Measurements from ENCODE around the gene ADORA2A. TPM values are rescaled to one million over a fixed set of nuclear protein-coding genes. Genes with fewer than 3 reads are reported as not detected.

The ADORA2A gene
- total RNA-seq, 2 experiments from 2014 or later = 45.1 to 45.2 TPM

DNA sequence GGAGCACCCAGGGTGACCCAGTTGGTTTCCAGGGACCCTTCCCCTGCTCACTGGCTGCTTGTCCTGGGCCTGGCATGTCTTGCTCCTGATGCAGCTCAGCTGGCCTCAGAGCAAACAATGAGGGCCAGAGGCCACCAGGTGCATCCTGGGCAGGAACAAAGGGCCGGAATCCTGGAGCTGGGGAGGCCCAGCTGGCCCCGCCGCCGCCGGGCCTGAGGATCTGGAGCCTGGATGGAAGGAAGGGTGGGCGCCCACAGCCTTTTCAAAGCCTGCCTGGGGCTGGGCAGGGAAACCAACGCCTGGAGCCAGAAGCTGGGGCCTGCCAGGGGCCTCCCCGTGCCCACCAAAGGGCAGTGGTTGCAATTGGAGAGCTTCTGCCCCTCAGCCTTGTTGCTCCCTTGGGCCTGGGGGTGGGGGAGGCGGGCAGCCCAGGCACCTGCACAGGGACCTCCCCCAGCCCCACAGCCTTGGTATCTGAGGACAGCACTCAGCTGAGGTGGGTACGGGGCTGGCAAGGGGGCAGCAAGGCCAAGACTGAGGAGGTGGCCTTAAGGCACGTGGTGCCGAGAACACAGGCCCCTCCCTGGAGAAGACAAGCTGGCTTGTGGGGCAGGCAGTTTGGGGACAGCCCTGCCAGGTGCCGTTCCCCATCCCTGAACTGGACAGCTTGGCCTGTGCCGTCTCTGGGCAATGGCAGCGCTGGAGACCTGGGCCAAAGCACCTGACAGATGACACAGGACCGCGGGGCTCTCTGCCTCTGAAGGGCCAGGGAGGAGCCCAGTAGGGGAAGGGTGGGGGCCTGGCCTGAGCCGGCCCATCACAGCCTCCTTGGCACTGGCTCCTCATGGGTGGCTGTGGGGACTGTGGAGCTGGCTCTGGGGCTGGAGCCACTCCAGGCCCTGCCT is 7.1 kb upstream of the ADORA2A start:
- peaks cover 9% of the 10 kb centered on the region for H3K4me1 Mint-ChIP-seq
- no peaks in the 10 kb centered on the region for H3K9me3 Mint-ChIP-seq
- H3K27me3 Mint-ChIP-seq = no peaks in the 10 kb centered on the region
- no peak overlapping the region for H3K4me3 Mint-ChIP-seq
- DNase-seq = no peak
- H3K27ac Mint-ChIP-seq = no peak overlapping the region
- no peaks in the 10 kb centered on the region for H3K36me3 Mint-ChIP-seq

DNA sequence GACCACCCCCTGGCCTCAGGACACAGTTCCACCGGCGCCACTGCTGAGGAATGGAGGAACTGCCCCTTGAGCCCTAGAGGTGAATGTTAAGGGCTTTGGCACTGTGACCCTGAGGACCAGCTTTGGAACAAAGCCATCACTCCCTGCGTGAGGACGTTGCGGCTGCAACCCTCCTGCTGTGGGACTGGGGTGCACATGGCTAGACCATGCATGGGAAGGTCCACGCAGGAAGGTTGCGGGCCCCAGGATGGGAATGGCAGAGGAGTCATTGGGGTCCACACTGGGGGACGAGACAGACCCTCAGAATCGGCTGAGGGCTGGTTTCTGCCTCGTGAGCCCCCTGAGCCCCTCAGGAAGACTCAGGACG is 6.4 kb upstream of the ADORA2A start:
- DNase-seq = no peak
- peaks cover 2% of the 10 kb centered on the region for H3K36me3 Mint-ChIP-seq
- peaks cover 15% of the 10 kb centered on the region for H3K4me1 Mint-ChIP-seq
- no peak overlapping the region for H3K27ac Mint-ChIP-seq
- no peak overlapping the region for H3K4me3 Mint-ChIP-seq
- H3K9me3 Mint-ChIP-seq = no peaks in the 10 kb centered on the region
- H3K27me3 Mint-ChIP-seq = no peaks in the 10 kb centered on the region

DNA sequence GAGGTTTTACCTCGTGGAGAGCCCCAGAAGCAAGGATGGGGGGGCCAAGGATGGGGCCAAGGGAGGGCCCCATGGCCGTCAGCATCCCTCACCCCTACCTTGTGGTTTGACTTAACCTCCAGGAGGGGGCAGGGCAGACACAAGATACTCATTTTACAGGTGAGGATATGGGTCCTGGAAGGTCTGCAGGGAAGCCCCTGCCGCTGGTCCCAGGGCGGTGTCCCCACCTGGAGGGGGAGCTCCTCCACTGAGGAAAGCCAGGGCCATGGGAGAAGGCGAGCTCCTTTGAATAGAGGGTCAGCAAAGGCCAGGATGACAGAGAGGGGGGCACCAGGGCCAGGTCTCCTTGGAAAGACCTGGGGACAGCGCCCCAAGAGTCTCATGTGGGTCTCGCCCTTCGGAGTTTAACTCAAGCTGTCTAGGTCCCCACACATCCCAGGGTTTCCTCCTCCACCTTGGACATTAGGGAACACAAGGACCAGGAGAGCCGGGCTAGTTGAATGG is 5.9 kb upstream of the ADORA2A start:
- Mint-ChIP-seq H3K4me1 (peaks cover 21% of the 10 kb centered on the region), H3K27ac (no peak overlapping the region), H3K4me3 (no peak overlapping the region), H3K27me3 (no peaks in the 10 kb centered on the region), H3K36me3 (peaks cover 2% of the 10 kb centered on the region), H3K9me3 (no peaks in the 10 kb centered on the region)
- no peak for DNase-seq

DNA sequence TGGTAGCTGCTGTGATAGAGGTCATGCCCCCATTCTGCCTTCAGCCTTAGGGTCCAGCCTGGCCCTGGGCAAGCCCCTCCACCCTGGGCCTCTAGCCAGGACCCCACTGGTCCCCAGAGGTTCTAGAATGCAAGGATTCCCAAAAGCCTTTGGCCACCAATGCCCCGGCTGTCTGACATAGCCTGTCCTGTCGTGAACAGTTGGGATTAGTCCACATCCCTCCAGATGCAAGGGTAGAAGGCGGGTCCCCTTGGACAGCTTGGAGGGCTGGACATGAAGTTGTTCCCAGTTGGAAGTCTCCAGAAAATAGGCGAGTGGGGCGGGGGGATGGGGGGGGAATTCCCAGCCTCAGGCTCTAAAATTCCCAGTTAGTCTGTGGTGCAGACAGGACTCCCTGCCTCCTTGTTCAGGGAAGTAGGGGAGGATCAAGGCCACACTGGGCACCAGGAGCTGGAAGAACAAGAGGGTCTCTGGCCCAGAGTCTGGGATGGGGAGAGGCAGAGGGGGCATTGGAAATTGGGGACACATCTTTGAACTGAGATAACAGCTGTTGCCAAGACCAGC is 5.2 kb upstream of the ADORA2A start:
- Mint-ChIP-seq H3K9me3 (no peaks in the 10 kb centered on the region), H3K4me3 (peak overlapping the region; percentile 53), H3K27me3 (no peaks in the 10 kb centered on the region), H3K27ac (no peak overlapping the region), H3K36me3 (peaks cover 2% of the 10 kb centered on the region), H3K4me1 (peaks cover 25% of the 10 kb centered on the region)
- no peak for DNase-seq

DNA sequence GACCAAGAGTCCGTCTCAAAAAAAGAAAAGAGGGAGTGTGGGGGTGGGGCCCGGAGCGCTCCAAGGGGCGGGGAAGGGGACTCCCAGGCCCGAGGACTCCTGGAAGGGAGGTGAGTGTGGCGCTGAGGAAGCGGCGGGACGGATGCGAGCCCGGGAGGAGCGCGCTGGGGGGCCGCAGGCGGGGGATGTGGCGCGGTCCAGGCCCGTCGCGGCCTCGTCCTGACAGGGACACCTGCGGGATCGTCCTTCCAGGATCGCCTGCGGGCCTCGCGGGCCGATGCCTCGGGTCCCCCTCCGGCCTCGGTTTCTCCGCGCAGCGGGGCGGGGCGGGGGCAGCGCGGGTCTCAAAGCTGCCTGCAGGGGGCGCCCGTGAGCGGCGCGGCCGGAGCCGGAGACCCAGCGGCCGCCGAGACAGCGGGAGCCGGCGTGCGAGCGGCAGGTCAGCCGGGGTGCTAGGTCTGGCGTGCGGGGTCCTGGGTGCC is 3.8 kb upstream of the ADORA2A start:
- H3K4me3 Mint-ChIP-seq = peak overlapping the region; percentile 82
- peaks cover 10% of the 10 kb centered on the region for H3K36me3 Mint-ChIP-seq
- H3K4me1 Mint-ChIP-seq = peaks cover 29% of the 10 kb centered on the region
- H3K27me3 Mint-ChIP-seq = no peaks in the 10 kb centered on the region
- no peaks in the 10 kb centered on the region for H3K9me3 Mint-ChIP-seq
- H3K27ac Mint-ChIP-seq = peak overlapping the region; percentile 60
- DNase-seq = peak; percentile 76

DNA sequence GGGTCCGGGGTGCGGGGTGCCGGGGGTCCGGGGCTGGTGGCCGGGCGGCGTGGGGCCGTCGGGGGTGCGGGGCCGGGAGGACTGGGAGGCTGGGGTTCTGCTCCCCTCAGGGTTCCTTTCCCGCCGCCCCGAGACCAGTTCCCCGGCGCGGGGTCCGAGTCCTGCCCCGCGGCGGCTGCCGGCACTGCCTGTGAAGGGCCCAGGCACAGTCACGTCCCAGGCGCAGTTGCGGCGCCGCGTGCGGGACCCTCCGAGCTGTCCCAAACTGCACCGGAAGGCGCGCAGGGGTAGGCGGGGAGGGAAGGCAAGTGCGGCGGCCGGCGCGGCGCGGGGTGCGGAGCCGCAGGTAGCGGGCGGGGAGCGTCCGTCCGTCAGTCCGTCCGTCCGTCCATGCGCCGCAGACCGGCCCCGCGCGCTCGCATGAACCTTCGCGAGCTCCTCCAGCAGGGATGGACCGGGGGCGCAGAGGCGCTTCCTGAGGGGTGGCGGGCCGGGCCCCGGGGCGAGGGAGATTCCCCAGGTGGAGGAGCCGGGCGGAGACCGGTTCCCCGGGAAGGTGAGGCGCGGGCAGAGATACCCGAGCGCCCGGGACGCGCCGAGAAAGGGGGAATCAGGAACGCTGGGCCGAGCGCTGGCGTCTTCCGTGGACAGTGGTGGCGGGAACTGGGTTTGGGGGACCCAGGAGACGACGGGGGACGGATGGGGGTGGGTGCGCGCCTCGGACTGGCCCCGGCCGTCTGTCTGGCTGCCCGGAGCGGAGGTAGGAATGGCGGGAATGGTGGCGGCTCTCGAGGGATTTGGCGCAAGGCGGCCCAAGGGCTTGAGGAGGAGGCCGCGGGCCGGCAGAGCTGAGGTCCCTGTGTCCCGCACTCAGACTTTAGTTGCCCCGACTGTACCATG is 3.1 kb upstream of the ADORA2A start:
- peak; percentile 62 for DNase-seq
- Mint-ChIP-seq H3K27ac (peak overlapping the region; percentile 68), H3K27me3 (no peaks in the 10 kb centered on the region), H3K4me3 (peak overlapping the region; percentile 82), H3K4me1 (peaks cover 32% of the 10 kb centered on the region), H3K9me3 (no peaks in the 10 kb centered on the region), H3K36me3 (peaks cover 16% of the 10 kb centered on the region)

DNA sequence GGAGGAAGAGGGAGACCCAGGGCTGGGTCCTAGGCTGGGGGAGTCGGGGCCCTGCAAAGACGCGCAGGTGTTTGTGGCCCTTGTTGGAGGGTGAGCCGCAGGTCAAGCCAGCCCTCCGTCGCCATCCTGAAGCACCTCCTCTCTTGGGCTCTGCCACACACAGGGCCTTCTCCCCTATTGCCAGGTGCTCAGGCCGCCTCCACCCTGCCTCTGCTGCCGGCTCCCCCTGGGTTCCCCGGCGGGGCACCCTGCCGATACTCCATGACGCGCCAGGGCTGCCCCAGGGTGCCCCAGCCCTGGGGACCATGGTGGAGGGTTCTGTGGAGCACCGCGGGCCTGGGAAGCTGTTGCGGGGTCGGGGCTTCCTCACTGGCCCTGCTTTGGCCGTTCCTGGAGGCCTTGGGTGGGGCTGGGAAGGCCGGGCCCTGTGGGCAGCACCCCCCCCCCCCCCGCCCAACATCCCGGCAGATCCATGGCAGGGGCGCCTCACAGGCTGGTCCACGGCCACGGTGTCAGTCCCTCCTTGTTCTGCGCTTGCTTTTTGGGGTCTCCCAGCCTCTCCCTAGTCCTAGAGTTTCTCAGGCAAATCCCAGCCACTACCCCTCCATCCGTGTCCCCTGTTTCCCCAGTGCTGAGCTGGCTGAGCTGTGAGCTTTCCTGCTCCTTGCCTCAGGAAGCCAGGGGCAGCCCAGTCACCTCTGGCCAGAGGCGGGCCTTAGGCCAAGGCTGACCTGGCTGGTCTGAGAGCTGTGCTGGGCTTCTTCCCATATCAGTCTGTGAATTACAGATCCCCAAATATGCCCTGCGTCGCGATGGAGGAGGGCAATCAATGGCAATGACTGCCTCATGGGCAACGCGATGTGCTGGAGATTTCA is 2.3 kb upstream of the ADORA2A start:
- Mint-ChIP-seq H3K27ac (peak overlapping the region; percentile 94), H3K9me3 (no peaks in the 10 kb centered on the region), H3K36me3 (peaks cover 21% of the 10 kb centered on the region), H3K27me3 (no peaks in the 10 kb centered on the region), H3K4me1 (peaks cover 41% of the 10 kb centered on the region), H3K4me3 (peak overlapping the region; percentile 87)
- no peak for DNase-seq

DNA sequence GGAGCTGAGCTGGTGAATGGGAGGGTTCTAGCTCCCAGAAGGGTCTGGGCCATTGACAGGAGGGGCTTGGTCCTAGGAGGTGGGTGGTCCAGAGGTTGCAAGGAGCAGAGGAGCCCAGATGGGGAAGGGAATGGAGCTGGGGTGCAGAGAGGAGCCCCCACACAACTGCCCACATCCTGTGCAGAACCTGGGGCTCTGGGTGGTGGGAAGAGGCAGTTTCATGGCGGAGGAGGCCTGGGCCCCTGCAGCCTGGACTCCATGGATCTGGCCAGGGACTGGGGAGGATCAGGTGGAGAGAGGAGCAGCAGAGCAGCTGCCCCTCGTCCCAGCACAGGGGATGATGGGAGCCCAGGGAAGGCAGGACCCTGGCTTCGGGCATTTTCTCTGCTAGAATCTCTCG is 963 bp upstream of the ADORA2A start:
- no peak for DNase-seq

DNA sequence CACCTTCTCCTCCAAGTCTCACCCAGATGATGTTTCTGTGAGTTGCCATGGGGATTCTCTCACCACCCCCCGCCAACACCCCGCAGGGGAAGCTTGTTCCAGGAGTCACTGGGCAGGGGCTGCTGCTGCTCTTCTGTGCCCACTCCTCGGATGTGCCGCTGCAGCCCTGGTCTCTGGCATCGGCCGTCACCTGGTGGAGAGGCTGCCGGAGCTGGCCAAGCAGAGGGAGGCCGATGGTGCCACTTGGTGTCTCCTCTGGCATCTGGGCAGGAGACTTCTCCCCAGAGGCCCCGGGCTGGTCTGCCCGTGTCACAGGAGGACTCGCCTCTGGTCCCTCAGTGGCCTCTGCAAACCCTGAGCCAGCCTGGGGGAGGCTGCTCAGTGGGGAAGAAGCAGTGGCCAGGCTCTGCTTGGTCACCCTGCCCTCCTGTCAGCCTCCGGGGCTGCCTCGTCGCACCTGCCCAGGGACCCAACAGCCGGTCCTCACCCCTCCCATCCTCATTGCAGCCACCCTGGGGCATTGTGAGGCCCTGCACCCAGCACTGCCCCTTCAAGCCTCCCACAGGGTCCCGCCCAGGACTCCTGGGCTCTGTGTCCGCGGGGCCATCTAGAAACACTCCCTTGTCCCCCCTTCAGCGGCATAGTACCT is 424 bp upstream of the ADORA2A start:
- Mint-ChIP-seq H3K9me3 (no peaks in the 10 kb centered on the region), H3K4me3 (peak overlapping the region; percentile 87), H3K4me1 (peaks cover 53% of the 10 kb centered on the region), H3K27ac (peak overlapping the region; percentile 94), H3K27me3 (no peaks in the 10 kb centered on the region), H3K36me3 (peaks cover 25% of the 10 kb centered on the region)
- DNase-seq = peak; percentile 53

More for the DNA sequence above, 963 bp upstream of the ADORA2A start:
- peaks cover 24% of the 10 kb centered on the region for H3K36me3 Mint-ChIP-seq
- peak overlapping the region; percentile 87 for H3K4me3 Mint-ChIP-seq
- no peaks in the 10 kb centered on the region for H3K9me3 Mint-ChIP-seq
- no peaks in the 10 kb centered on the region for H3K27me3 Mint-ChIP-seq
- peak overlapping the region; percentile 94 for H3K27ac Mint-ChIP-seq
- peaks cover 48% of the 10 kb centered on the region for H3K4me1 Mint-ChIP-seq

DNA sequence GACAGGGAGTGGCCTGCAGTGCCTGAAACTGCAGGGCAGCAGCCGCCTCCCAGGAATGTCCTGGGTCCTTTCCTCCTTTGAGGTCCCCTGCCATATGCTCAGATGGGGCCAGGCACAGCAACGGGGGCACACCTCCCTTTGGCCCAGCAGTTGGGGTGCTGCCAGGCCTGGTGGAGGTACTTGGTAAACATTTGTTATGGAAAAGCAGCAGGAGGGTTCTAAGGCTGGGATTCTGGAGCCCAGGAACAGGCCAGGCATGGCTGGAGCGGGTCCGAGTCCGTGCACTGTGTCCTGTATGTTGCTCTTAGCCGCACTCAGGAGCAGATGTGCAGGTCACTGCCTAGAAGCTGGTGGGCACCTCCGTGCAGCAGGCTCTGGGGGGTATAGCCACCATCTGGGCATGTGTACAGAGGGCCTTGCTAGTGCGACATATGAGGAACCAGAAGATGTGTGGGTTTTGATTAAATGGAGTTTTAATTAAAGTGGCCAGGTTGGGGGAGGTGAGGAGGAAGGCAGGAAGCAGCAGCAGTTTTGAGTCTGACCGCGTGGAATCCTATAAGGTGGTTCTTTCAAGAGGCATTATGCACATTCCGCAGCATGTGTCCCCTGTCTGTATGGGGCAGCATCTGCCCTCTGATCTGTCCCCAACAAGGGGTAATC is 1.5 kb downstream of the ADORA2A start:
- DNase-seq = no peak
- Mint-ChIP-seq H3K4me3 (peak overlapping the region; percentile 87), H3K4me1 (peaks cover 64% of the 10 kb centered on the region), H3K27me3 (no peaks in the 10 kb centered on the region), H3K27ac (peak overlapping the region; percentile 94), H3K36me3 (peaks cover 35% of the 10 kb centered on the region), H3K9me3 (no peaks in the 10 kb centered on the region)

DNA sequence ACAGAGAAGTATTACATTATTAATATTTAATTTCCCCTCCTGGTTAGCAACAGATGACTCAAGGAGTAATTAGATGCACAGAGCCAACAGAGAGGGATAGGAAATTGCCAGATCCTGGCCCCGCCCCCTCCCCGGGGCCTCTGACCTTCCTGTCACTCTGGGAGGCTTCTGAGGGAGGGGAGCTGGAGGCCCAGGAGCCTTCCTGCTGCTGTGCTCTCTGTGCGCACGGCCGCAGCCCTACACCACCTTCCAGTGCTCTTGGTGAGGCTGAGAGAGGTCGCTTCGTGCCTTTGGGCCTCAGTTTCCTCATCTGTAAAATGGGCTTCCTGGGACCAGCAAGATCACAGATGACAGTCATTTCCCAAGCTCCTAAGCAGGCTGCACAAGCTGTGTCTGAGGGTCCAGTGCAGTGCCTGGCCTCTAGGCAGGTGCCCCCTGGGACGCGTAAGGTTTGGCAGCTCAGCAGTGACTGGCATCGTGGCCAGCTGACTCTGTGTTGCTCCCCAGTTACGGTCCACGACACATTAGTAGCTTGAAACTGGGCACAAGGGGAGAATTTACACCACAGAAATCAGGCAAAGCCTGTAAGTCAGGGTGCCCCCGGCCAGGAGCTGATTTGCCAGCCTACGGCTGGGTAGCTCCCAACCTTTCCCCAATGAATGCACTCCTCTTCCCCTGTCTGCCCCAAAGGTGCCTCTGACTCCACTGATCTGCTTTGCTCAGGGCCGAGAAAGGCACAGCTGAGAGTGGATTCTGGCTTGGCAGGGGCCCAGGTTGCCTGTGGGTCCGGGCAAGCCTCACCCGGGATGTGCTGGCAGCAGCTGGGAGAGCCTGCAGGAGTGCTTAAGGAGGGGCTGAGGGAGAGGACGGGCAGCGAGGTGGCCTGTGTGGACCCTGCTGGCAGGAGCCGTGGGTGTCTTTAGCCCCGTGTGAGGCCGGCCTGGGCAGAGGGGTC is 2.3 kb downstream of the ADORA2A start:
- Mint-ChIP-seq H3K36me3 (peaks cover 38% of the 10 kb centered on the region), H3K4me1 (peaks cover 71% of the 10 kb centered on the region), H3K4me3 (peak overlapping the region; percentile 87), H3K27me3 (no peaks in the 10 kb centered on the region), H3K27ac (peak overlapping the region; percentile 94), H3K9me3 (no peaks in the 10 kb centered on the region)
- DNase-seq = peak; percentile 82

All from activated naive CD8-positive, alpha-beta T cell treated with anti-CD3 and anti-CD28 coated beads for 36 hours (primary cell).